HG03175 (cell line): Measurements from ENCODE around the gene NR6A1.

Experiments used
- ATAC-seq: cut with Tn5 transposase; IDR thresholded peaks from one replicate; pipeline ENCODE4 v1.9.1; 2021; ENCODE audit warnings: mild to moderate bottlenecking, moderate library complexity; ENCODE audit not compliant: unreplicated experiment

Gene NR6A1

GRCh38 chr9:124771021-124771866, at the start of gene NR6A1:
TSS of gene NR6A1 (minus strand) at chr9:124771311.
- ATAC-seq, result peak; percentile 91

DNA sequence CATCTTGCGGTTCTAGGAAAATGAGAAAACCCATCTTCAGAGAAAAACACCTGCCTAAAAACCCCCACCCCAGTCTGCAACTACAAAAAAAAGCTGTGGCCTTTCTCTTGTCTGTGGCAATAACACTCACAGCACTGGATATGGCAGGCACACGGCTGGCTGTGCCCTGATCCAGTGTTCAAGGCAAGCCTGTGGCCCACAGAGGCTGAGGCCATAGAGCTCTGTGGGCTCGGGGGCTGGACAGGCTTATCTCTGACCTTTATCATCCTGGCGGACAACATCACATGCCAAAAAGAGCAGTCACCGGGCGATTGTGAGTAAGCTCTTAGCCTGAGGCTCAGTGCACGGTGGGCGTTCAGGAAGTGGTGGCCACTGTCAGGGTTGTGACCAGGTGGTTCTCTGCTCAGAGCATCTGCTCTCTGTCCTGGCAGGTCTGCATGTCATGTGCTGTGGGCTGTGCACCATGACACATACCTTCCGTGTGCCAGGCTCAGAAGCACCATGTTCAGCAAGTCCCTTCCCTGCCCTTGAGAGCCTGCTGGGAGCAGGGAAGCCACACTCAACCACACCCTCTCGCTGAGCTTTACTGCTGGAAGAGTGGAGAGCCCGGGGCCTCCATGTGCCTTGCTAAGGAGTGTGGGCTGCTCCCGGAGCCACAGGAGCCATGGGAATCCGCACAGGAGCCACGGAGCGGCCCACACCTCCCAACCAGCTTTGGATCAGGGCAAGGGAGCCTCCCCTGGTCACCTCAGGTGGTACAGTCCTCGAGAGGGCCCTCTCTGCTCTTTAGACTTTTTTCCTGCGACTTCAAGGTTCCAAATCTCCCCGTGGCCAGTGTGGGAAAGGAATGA, 47.5 kb upstream of the NR6A1 start:
- no peak for ATAC-seq

- ATAC-seq, result no peak
Observed at GRCh38 chr9:124815601-124816000, 44.5 kb upstream of the NR6A1 start.

DNA sequence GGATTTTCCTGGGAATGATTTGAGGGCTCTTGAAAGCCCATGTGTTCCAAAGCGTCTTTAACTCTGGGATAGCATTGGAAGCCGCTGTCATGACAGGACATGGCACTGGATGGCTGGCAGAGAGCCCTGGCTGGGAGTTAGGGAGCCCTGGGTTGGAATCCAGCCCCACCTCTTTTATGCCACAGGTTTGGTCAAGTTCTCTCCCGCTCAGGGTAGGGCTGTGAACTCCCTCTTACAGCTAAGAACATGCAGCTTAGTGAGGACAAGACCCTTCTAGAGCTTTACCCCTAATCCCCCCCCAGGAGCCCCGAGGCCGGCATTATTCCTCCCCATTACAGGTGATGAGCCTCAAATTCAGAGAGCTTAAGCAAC, 43.0 kb upstream of the NR6A1 start:
- ATAC-seq, result no peak

GRCh38 chr9:124813501-124814163, 42.5 kb upstream of the NR6A1 start:
- ATAC-seq, result no peak

DNA sequence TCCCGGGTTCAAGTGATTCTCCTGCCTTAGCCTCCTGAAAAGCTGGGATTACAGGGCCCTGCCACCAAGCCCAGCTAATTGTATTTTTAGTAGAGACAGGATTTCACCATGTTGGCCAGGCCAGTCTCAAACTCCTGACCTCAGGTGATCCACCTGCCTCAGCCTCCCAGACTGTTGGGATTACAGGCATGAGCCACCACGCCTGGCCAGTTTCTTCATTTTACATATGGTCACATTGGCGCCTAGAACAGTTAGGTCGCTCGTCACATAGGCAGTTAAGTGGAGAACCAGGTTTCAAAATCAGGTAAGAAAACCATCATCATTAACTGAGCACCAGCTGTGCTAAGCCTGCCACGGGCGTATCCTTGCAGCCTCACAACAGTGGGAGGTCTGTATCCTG, 41.9 kb upstream of the NR6A1 start:
- ATAC-seq, result no peak

GRCh38 chr9:124812441-124812876, 41.3 kb upstream of the NR6A1 start:
- ATAC-seq, result no peak

DNA sequence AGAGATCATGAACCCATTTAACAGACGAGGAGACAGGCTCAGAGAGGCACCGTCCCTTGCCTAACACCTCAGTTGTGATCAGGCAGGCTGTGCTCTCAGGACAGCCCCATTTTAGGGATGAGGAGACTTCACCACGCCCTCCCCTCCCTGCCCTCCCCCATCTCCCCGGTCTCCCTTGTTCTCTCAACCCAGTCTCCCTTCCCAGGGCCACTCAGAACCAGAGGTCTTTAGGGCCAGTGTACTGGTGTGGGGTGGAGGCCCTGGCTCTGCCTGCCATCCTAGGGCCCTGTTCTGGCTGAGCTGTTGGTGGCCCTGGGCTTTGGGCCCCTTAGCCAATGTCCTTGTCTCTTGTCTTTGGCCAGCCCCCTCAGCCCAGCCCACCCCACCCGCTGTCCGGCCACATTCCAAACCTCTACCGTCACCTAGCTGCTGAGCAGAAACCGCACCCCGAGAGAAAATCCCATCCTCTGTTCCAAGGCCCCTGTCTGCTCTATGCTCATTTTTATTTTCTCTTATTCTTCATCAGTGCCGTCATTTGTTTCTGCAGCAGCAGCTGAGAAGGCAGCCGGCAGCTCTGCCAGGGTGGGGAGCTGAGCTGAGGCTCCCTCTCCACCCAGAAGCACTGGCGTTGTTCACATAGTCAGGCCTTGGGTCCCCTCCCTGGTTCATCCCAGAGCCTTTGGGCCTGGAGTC, 39.7 kb upstream of the NR6A1 start:
- ATAC-seq, result no peak

GRCh38 chr9:124809741-124810500, 38.8 kb upstream of the NR6A1 start:
- no peak for ATAC-seq

- no peak for ATAC-seq
Observed at GRCh38 chr9:124809211-124809610, 38.1 kb upstream of the NR6A1 start.

DNA sequence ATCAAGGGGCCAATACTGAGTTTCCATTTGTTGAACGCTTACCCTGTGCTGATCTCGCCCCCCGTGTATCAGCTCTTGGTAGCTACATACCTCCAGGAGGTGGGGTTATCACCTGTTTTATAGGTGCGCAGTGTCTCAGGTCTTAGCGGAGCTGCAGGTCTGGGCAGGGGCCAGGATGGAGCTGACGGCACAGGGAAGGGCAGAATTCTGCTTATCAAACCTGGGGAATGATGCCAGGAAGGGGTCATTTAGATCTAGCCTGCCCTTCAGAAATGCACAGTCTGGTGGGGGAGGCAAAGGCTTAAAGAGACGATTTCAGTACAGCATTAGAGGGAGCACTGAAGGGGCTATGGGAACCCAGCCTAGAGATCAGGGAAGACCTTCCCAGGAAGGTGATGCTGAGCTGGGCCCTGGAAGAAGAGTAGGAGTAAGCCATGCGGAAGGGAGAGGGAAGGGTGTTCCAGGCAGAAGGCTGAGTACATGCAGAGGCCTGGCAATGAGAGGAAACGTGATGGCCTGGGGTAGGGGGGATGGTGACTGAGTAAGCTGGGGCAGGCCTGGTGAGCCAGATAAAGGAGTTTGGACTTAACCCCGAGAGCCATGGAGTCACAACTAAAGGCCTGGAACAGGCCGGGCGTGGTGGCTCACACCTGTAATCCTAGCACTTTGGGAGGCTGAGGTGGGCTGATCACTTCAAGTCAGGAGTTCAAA, 37.3 kb upstream of the NR6A1 start:
- ATAC-seq, result no peak

- no peak for ATAC-seq
Observed at GRCh38 chr9:124805186-124805585, 34.1 kb upstream of the NR6A1 start.

- no peak for ATAC-seq
Observed at GRCh38 chr9:124803911-124804310, 32.8 kb upstream of the NR6A1 start.

- ATAC-seq, result no peak
Observed at GRCh38 chr9:124802426-124802825, 31.3 kb upstream of the NR6A1 start.

DNA sequence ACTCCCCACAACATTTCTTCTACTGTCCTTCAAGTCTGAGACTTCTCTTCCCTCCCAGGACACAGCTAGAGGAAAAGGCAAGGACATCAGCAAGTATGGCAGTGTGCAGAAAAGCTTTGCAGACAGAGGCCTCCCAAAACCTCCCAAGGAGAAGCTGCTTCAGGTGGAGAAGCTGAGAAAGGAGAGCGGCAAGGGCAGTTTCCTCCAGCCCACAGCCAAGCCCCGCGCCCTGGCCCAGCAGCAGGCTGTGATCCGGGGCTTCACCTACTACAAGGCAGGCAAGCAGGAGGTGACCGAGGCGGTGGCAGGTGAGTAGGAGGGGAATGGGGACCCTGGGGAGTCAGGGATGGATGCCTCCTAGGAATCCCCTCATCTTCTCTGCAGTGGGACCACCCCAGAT, 30.2 kb upstream of the NR6A1 start:
- ATAC-seq, result no peak

GRCh38 chr9:124800306-124801259, 29.5 kb upstream of the NR6A1 start:
- ATAC-seq, result no peak

DNA sequence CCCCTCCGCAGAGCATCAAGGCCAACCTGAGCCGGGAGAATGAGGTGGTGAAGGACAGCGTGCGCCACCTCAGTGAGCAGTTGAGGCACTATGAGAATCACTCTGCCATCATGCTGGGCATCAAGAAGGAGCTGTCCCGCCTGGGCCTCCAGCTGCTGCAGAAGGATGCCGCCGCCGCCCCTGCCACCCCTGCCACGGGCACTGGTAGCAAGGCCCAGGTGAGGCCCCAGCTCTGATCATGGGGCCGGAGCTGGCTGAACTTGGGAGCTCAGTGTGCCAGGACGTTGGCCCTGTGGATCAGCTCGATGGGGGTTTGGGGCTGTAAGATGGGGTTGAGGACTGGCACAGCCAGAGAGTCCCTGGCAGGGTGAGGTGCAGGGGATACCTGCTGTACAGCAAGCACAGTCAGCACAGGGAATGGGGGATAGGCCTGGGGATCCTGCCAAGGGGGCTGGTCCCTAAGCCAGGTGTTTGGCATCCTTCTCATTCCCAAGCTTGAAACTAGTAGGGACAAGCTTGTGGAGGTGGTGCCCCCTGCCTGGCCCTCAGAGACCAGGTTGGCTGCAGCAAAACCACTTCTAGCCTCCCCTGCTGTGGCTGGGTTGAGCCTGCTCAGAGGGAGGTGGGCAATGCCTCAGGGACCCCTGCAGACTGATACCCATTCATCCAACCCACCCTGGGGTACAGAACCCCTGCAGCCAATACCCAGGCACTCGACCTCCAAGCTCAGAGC, 28.3 kb upstream of the NR6A1 start:
- ATAC-seq, result no peak
